Chondrocyte (in vitro differentiated cells): ENCODE measurements around the gene PHACTR4. TPM values are rescaled to one million over a fixed set of nuclear protein-coding genes. Genes with fewer than 3 reads are reported as not detected.

Experiments used
- DNase-seq: peaks from one replicate; pipeline ENCODE4 v3.0.0; 2021; ENCODE audit warnings: mixed read lengths, low spot score
- H3K27ac Mint-ChIP-seq: one replicate; pipeline ENCODE4 v1.8.0; 2021; ENCODE audit warnings: mild to moderate bottlenecking, moderate library complexity, mixed read lengths; ENCODE audit not compliant: unreplicated experiment
- H3K27me3 Mint-ChIP-seq: 2 replicates; pipeline ENCODE4 v1.8.0; 2021; ENCODE audit warnings: low read depth, mixed read lengths
- H3K36me3 Mint-ChIP-seq: 2 replicates; pipeline ENCODE4 v1.8.0; 2021; ENCODE audit warnings: low read depth, mixed read lengths
- H3K4me1 Mint-ChIP-seq: 2 replicates; pipeline ENCODE4 v1.8.0; 2021; ENCODE audit warnings: low read depth, mild to moderate bottlenecking, mixed read lengths
- H3K4me3 Mint-ChIP-seq: one replicate; pipeline ENCODE4 v1.8.0; 2021; ENCODE audit warnings: mild to moderate bottlenecking, moderate library complexity, mixed read lengths; ENCODE audit not compliant: unreplicated experiment
- H3K9me3 Mint-ChIP-seq: 2 replicates; pipeline ENCODE4 v1.8.0; 2021; ENCODE audit warnings: low read depth, mixed read lengths
- total RNA-seq: library from RNA; stranded (reverse); gene quantifications from 3 replicates; pipeline ENCODE4 v1.2.1, GENCODE V29; 2021
- TF ChIP-seq, protein P1 (sequence below): fragments of 200-600 bp; sonication (generic); IDR thresholded peaks from 2 replicates; pipeline ENCODE4 v1.5.0; 2021; ENCODE audit warnings: antibody characterized with exemption, mild to moderate bottlenecking, moderate library complexity

PHACTR4 gene
- total RNA-seq, 1 donor from 2014 or later: 39.9 TPM

GRCh38 chr1:28328228-28328648 is 41.3 kb upstream of the PHACTR4 start:
- DNase-seq: no peak

DNA sequence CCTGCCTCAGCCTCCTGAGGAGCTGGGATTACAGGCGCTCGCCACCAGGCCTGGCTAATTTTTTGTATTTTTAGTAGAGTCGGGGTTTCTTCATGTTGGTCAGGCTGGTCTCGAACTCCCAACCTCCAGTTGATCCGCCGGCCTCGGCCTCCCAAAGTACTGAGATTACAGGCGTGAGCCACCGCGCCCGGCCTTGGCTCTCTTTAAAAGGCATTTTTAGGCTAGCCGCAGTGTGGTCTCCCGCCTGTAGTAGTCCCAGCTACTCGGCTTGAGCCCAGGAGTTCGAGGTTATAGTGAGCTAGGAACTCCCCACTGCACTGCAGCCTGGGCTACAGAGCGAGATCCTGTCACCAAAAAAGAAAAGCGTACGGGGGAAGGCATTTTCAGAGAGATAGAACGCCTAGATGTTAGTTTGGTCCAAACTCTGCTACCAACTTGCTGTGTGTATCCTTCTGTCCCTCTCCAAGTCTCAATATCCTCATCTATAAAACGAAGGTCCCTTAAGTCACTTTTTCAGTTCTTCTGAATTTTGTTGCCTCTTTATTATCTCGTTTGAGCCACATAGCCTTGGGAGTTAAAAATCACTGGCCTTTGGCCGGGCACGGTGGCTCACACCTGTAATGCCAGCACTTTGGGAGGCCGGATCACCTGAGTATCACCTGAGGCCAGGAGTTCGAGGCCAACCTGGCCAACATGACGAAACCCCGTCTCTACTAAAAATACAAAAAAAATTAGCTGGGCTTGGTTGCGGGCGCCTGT is 40.0 kb upstream of the PHACTR4 start:
- H3K9me3 Mint-ChIP-seq: no peaks in the 10 kb centered on the region
- DNase-seq: no peak
- peaks cover 19% of the 10 kb centered on the region for H3K4me1 Mint-ChIP-seq
- no peaks in the 10 kb centered on the region for H3K27me3 Mint-ChIP-seq
- TF ChIP-seq, protein P1, sequence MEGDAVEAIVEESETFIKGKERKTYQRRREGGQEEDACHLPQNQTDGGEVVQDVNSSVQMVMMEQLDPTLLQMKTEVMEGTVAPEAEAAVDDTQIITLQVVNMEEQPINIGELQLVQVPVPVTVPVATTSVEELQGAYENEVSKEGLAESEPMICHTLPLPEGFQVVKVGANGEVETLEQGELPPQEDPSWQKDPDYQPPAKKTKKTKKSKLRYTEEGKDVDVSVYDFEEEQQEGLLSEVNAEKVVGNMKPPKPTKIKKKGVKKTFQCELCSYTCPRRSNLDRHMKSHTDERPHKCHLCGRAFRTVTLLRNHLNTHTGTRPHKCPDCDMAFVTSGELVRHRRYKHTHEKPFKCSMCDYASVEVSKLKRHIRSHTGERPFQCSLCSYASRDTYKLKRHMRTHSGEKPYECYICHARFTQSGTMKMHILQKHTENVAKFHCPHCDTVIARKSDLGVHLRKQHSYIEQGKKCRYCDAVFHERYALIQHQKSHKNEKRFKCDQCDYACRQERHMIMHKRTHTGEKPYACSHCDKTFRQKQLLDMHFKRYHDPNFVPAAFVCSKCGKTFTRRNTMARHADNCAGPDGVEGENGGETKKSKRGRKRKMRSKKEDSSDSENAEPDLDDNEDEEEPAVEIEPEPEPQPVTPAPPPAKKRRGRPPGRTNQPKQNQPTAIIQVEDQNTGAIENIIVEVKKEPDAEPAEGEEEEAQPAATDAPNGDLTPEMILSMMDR: peak; percentile 25
- H3K36me3 Mint-ChIP-seq: peaks cover 20% of the 10 kb centered on the region
- H3K4me3 Mint-ChIP-seq: peak overlapping the region; percentile 95
- H3K27ac Mint-ChIP-seq: peak overlapping the region; percentile 99

More at GRCh38 chr1:28328228-28328648, 41.3 kb upstream of the PHACTR4 start:
- Mint-ChIP-seq H3K9me3 (no peaks in the 10 kb centered on the region), H3K4me3 (peak overlapping the region; percentile 95), H3K27me3 (no peaks in the 10 kb centered on the region), H3K36me3 (peaks cover 13% of the 10 kb centered on the region), H3K27ac (peak overlapping the region; percentile 99), H3K4me1 (peaks cover 19% of the 10 kb centered on the region)
- TF ChIP-seq, protein P1: no peak

- Mint-ChIP-seq H3K4me3 (no peak overlapping the region), H3K4me1 (no peaks in the 10 kb centered on the region), H3K36me3 (peaks cover 9% of the 10 kb centered on the region), H3K9me3 (no peaks in the 10 kb centered on the region), H3K27me3 (no peaks in the 10 kb centered on the region), H3K27ac (no peak overlapping the region)
- DNase-seq: no peak
- TF ChIP-seq, protein P1: no peak
These were observed 30.6 kb upstream of the PHACTR4 start for GRCh38 chr1:28338897-28339296.

DNA sequence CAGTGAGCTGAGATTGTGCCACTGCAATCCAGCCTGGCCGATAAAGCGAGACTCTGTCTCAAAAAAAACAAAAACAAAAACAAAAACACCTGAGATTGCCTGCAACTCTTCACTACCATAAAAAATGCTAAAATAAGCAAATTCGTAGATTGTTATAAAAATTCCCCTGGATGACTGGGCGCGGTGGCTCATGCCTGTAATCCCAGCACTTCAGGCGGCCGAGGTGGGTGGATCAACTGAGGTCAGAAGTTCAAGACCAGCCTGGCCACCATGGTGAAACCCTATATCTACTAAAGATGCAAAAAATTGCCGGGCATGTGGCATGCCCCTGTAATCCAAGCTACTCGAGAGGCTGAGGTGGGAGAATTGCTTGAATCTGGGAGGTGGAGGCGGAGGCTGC is 30.0 kb upstream of the PHACTR4 start:
- Mint-ChIP-seq H3K27ac (no peak overlapping the region), H3K4me3 (no peak overlapping the region), H3K27me3 (no peaks in the 10 kb centered on the region), H3K36me3 (peaks cover 4% of the 10 kb centered on the region), H3K4me1 (no peaks in the 10 kb centered on the region), H3K9me3 (no peaks in the 10 kb centered on the region)
- TF ChIP-seq, protein P1: no peak
- DNase-seq: no peak

GRCh38 chr1:28340221-28340974 is 29.1 kb upstream of the PHACTR4 start:
- Mint-ChIP-seq H3K9me3 (no peaks in the 10 kb centered on the region), H3K36me3 (peaks cover 2% of the 10 kb centered on the region), H3K4me3 (no peak overlapping the region), H3K27me3 (no peaks in the 10 kb centered on the region), H3K4me1 (no peaks in the 10 kb centered on the region), H3K27ac (no peak overlapping the region)
- no peak for DNase-seq
- TF ChIP-seq, protein P1: no peak
